Uterus (tissue), 4 donors: Measurements from ENCODE around the gene CCSER1. TPM values are rescaled to one million over a fixed set of nuclear protein-coding genes. Genes with fewer than 3 reads are reported as not detected.

Source experiments
- DNase-seq, 2 donors: peaks; one replicate each; pipeline ENCODE4 v3.0.0-alpha.2; 2019 to 2020
- H3K27ac ChIP-seq, 2 donors: fragments of 200-600 bp; sonication (generic); 1 replicate in 1 of 2; 2 replicates in 1 of 2; pipeline ENCODE4 v1.5.1; 2016 to 2018
- H3K27me3 ChIP-seq, 2 donors: fragments of 200-600 bp; sonication (generic); one replicate each; pipeline ENCODE4 v1.5.1; 2018 to 2019; ENCODE audit warnings: control low read depth in 1 of 2
- H3K36me3 ChIP-seq, 2 donors: fragments of 200-600 bp; sonication (generic); one replicate each; pipeline ENCODE4 v1.5.1; 2019; ENCODE audit warnings: control low read depth in 1 of 2
- H3K4me1 ChIP-seq, 2 donors: fragments of 200-600 bp; sonication (generic); one replicate each; pipeline ENCODE4 v1.5.1; 2018 to 2019; ENCODE audit warnings: control low read depth in 1 of 2
- H3K4me3 ChIP-seq, 2 donors: fragments of 200-600 bp; sonication (generic); 1 replicate in 1 of 2; 2 replicates in 1 of 2; pipeline ENCODE4 v1.5.1; 2018 to 2019; ENCODE audit warnings: mild to moderate bottlenecking in 1 of 2
- H3K9me3 ChIP-seq, 2 donors: fragments of 200-600 bp; sonication (generic); one replicate each; pipeline ENCODE4 v1.5.1; 2019; ENCODE audit warnings: control low read depth in 1 of 2
- POLR2A ChIP-seq, 2 donors: fragments of 450-650 bp; IDR thresholded peaks; one replicate each; pipeline ENCODE4 v1.6.1; 2016; ENCODE audit warnings: antibody characterized with exemption in 2 of 2, mild to moderate bottlenecking in 1 of 2, moderate library complexity in 1 of 2
- intact Hi-C: fragments of 100-400 bp; cut with DNase I; formaldehyde crosslinking; loops from one replicate; pipeline ENCODE4 v1.15.1; 2023; ENCODE audit warnings: low total_unique reads
- total RNA-seq, 4 donors: library from RNA; depleted of rRNA in 3 of 4; stranded (reverse); fragments of >200 nt in 3 of 4; gene quantifications; one replicate each; pipeline versions ENCODE4 v1.1.0 to v1.2.4, GENCODE V29; 2014 to 2023
- TF ChIP-seq, protein P1 (sequence below), 4 experiments: fragments of 200-600 bp in 2 of 4; fragments of 450-650 bp in 2 of 4; sonication (generic) in 2 of 4; IDR thresholded peaks; one replicate each; pipeline ENCODE4 v1.5.1; 2016 to 2019; ENCODE audit warnings: antibody characterized with exemption in 4 of 4, mild to moderate bottlenecking in 2 of 4, moderate library complexity in 1 of 4
- donor health status: DM: yes; HTN: yes; CAD: no.

CCSER1 gene
- total RNA-seq, 4 donors from 2014 or later, result 2.8 to 54.7 (median 11.9) TPM

DNA sequence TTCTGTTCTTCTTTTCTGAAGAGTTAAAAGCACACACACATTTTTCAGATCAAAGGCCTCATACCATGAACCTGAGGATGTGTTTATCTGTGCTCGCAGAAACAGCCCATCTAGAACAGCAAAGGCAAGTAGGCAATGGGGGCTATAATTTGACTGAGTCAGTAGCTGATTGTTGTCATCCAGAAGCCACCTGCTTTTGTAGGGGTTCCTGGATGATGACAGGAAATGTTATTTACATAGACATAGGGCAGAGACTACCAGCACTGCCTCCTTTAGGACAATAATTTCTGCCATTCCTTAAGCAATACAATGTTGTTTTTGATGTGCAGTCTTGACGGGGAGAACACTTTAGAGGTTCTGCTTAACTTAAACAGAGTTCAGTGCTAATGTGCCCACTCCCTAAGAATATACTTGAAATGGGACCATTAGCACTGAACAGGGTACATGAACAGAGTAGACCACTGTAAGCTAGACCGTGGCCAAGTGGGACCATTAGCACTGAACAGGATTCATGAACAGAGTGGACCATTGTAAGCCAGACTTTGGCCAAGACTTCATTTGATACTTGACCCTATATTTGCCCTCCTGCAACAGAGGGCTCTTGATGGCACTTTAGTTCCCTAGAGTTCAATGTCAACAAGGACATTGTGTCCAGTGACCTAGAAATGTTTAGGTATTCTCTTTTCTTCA, 42.8 kb upstream of the CCSER1 start:
- no peaks in the 10 kb centered on the region for H3K36me3 ChIP-seq
- no peak for DNase-seq
- H3K4me3 ChIP-seq, result no peak overlapping the region
- TF ChIP-seq POLR2A (IDR thresholded peaks at IDR 0.05), result no peak
- TF ChIP-seq, protein P1, sequence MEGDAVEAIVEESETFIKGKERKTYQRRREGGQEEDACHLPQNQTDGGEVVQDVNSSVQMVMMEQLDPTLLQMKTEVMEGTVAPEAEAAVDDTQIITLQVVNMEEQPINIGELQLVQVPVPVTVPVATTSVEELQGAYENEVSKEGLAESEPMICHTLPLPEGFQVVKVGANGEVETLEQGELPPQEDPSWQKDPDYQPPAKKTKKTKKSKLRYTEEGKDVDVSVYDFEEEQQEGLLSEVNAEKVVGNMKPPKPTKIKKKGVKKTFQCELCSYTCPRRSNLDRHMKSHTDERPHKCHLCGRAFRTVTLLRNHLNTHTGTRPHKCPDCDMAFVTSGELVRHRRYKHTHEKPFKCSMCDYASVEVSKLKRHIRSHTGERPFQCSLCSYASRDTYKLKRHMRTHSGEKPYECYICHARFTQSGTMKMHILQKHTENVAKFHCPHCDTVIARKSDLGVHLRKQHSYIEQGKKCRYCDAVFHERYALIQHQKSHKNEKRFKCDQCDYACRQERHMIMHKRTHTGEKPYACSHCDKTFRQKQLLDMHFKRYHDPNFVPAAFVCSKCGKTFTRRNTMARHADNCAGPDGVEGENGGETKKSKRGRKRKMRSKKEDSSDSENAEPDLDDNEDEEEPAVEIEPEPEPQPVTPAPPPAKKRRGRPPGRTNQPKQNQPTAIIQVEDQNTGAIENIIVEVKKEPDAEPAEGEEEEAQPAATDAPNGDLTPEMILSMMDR (IDR thresholded peaks at IDR 0.05), result no peak
- intact Hi-C loops, result no loop called here
- no peaks in the 10 kb centered on the region for H3K9me3 ChIP-seq
- H3K27ac ChIP-seq, result no peak overlapping the region
- no peaks in the 10 kb centered on the region for H3K4me1 ChIP-seq
- no peaks in the 10 kb centered on the region for H3K27me3 ChIP-seq

GRCh38 chr4:90084967-90085295, 42.3 kb upstream of the CCSER1 start:
- Histone ChIP-seq H3K9me3 (no peaks in the 10 kb centered on the region), H3K36me3 (no peaks in the 10 kb centered on the region), H3K4me3 (no peak overlapping the region), H3K27me3 (no peaks in the 10 kb centered on the region), H3K4me1 (no peaks in the 10 kb centered on the region), H3K27ac (no peak overlapping the region)
- intact Hi-C loops, result no loop called here
- no peak for TF ChIP-seq POLR2A (IDR thresholded peaks at IDR 0.05)
- TF ChIP-seq, protein P1 (IDR thresholded peaks at IDR 0.05), result no peak
- no peak for DNase-seq

DNA sequence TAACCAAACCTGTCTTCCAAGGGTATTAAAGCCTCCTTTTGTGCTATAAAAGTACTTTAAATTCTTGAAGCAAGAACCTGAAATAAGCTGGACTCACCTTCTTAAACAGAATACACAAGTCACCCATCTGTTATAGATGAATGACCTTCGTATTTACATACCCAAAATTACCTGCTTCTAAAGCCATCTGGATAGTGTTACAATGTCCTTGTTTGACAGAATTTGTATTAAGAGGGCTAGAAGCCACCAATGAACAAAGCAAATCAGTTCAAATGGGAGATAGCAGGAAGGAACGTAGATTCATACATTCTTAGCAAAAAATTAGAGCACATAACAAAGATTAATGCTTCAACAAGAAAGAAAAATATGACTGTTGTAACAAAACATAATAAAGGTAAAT, 33.7 kb upstream of the CCSER1 start:
- Histone ChIP-seq H3K9me3 (no peaks in the 10 kb centered on the region), H3K27me3 (no peaks in the 10 kb centered on the region), H3K36me3 (no peaks in the 10 kb centered on the region), H3K4me1 (no peaks in the 10 kb centered on the region), H3K4me3 (no peak overlapping the region), H3K27ac (no peak overlapping the region)
- no peak for DNase-seq
- no peak for TF ChIP-seq POLR2A (IDR thresholded peaks at IDR 0.05)
- TF ChIP-seq, protein P1 (IDR thresholded peaks at IDR 0.05), result no peak
- intact Hi-C loops, result no loop called here

GRCh38 chr4:90095000-90095399, 32.2 kb upstream of the CCSER1 start:
- H3K4me1 ChIP-seq, result no peaks in the 10 kb centered on the region
- TF ChIP-seq, protein P1 (IDR thresholded peaks at IDR 0.05), result no peak
- no peak for TF ChIP-seq POLR2A (IDR thresholded peaks at IDR 0.05)
- no peak overlapping the region for H3K4me3 ChIP-seq
- DNase-seq, result no peak
- no peaks in the 10 kb centered on the region for H3K9me3 ChIP-seq
- no peak overlapping the region for H3K27ac ChIP-seq
- H3K36me3 ChIP-seq, result no peaks in the 10 kb centered on the region
- H3K27me3 ChIP-seq, result no peaks in the 10 kb centered on the region
- intact Hi-C loops, result no loop called here

- TF ChIP-seq, protein P1 (IDR thresholded peaks at IDR 0.05), result no peak
- TF ChIP-seq POLR2A (IDR thresholded peaks at IDR 0.05), result no peak
- H3K27me3 ChIP-seq, result no peaks in the 10 kb centered on the region
Observed at GRCh38 chr4:90099812-90100211, 27.4 kb upstream of the CCSER1 start.

More at GRCh38 chr4:90099812-90100211, 27.4 kb upstream of the CCSER1 start:
- Histone ChIP-seq H3K36me3 (no peaks in the 10 kb centered on the region), H3K4me3 (no peak overlapping the region), H3K9me3 (no peaks in the 10 kb centered on the region), H3K27ac (no peak overlapping the region), H3K4me1 (no peaks in the 10 kb centered on the region)
- intact Hi-C loops, result no loop called here
- no peak for DNase-seq
